OCI-LY3 (cell line): ENCODE data around the gene TBC1D8.

Experiments used
- EZH2phosphoT487 ChIP-seq: fragments of 200-600 bp; shearing (Covaris generic); IDR thresholded peaks from 2 replicates; pipeline ENCODE4 v1.6.1; 2018; ENCODE audit warnings: antibody characterized with exemption, mixed run types, low read depth
- TF ChIP-seq, protein P1 (sequence below): fragments of 200-600, 300-600 bp; sonication (generic); IDR thresholded peaks from 2 replicates; pipeline ENCODE4 v1.5.1; 2014; ENCODE audit warnings: antibody characterized with exemption, low read length, low read depth

DNA sequence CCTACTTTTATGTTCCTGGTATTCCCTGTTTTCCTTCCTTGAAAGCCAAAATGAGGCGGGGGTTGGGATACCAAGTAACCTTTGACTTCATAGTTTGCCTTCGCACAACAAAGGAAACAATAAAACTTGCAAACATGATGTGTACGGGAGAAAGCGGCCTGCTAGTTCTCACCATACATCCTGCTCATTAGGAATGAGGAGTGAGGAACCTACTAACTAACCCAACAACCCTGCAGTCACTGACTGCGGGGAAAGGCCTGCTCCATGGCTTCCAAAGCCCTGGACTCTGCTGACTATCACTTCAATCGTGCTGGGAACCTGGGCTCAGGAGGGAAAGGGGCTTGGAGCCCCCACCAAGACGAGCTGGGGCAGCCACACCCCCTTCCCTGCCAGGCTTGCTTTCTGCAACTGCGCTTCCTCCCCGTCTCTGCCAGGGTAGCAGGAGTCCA is 124.9 kb downstream of the TBC1D8 start:
- TF ChIP-seq, protein P1, sequence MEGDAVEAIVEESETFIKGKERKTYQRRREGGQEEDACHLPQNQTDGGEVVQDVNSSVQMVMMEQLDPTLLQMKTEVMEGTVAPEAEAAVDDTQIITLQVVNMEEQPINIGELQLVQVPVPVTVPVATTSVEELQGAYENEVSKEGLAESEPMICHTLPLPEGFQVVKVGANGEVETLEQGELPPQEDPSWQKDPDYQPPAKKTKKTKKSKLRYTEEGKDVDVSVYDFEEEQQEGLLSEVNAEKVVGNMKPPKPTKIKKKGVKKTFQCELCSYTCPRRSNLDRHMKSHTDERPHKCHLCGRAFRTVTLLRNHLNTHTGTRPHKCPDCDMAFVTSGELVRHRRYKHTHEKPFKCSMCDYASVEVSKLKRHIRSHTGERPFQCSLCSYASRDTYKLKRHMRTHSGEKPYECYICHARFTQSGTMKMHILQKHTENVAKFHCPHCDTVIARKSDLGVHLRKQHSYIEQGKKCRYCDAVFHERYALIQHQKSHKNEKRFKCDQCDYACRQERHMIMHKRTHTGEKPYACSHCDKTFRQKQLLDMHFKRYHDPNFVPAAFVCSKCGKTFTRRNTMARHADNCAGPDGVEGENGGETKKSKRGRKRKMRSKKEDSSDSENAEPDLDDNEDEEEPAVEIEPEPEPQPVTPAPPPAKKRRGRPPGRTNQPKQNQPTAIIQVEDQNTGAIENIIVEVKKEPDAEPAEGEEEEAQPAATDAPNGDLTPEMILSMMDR, result no peak
- TF ChIP-seq EZH2phosphoT487, result no peak
